ENCODE data around the gene EML1.
A peak's percentile ranks its signal among the peaks of the same experiment; 100 is the strongest.

EML1 gene

GRCh38 chr14:99971087-99971940 is 178.1 kb downstream of the EML1 start:
- peak; percentile 96 for DNase-seq

GRCh38 chr14:99971941-99972747 is 178.9 kb downstream of the EML1 start:
- DNase-seq = peak; percentile 73

- DNase-seq = no peak
Observed at GRCh38 chr14:99972748-99973466, 179.7 kb downstream of the EML1 start.

- peak; percentile 22 for DNase-seq
Observed at GRCh38 chr14:99975190-99975589, 182.0 kb downstream of the EML1 start.

GRCh38 chr14:99976021-99976420 is 182.8 kb downstream of the EML1 start:
- DNase-seq = no peak

- no peak for DNase-seq
Observed at GRCh38 chr14:99976681-99977080, 183.5 kb downstream of the EML1 start.

- DNase-seq = no peak
Observed at GRCh38 chr14:99980299-99980698, 187.1 kb downstream of the EML1 start.

GRCh38 chr14:99981806-99982205 is 188.6 kb downstream of the EML1 start:
- DNase-seq = no peak

GRCh38 chr14:99982537-99983250 is 189.5 kb downstream of the EML1 start:
- DNase-seq = peak; percentile 87

- DNase-seq = no peak
Observed at GRCh38 chr14:99983251-99984015, 190.2 kb downstream of the EML1 start.

GRCh38 chr14:99984036-99984435 is 190.8 kb downstream of the EML1 start:
- no peak for DNase-seq

- no peak for DNase-seq
Observed at GRCh38 chr14:99986396-99986795, 193.2 kb downstream of the EML1 start.

GRCh38 chr14:99989032-99989431 is 195.8 kb downstream of the EML1 start:
- no peak for DNase-seq

GRCh38 chr14:99990268-99991170 is 197.3 kb downstream of the EML1 start:
- no peak for DNase-seq

- no peak for DNase-seq
Observed at GRCh38 chr14:99991331-99991730, 198.1 kb downstream of the EML1 start.

All from eye (tissue), 1 donor.